ENCODE measurements around the gene CEACAM16. TPM values are rescaled to one million over a fixed set of nuclear protein-coding genes. Genes with fewer than 3 reads are reported as not detected.

CEACAM16 gene
- total and polyA plus RNA-seq, 9 of the 15 experiments (the other 6 are each of a cell fraction or from before 2014, with no cell fraction given) = not detected

DNA sequence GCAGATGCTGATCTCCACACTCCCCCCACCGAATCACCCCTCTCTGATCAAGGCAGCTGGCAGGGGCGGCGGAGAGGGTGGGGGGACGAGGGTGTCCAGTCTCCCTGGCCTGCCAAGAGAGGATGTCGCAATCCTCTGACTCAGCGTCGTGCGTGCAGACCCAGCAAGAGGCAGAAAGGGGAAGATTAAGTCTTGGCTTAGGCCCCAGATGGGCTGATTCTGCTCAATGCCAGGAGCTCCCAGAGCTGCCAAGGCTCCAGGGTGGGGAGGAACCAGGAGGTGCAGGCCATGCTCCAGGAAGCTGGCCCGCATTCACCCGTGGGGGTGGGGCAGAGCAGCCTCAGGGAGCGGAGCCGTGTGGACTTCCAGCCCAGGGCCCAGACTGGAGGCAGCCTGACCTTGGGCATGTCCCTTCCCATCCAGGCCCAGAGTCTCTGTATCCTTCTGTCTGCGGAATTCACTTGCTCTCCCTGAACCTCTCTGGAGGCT, 42.9 kb downstream of the CEACAM16 start (continued):
- TF ChIP-seq NFXL1 (CRISPR knock-in tag; IDR thresholded peaks at IDR 0.05) = no peak
- TF ChIP-seq, protein P1, sequence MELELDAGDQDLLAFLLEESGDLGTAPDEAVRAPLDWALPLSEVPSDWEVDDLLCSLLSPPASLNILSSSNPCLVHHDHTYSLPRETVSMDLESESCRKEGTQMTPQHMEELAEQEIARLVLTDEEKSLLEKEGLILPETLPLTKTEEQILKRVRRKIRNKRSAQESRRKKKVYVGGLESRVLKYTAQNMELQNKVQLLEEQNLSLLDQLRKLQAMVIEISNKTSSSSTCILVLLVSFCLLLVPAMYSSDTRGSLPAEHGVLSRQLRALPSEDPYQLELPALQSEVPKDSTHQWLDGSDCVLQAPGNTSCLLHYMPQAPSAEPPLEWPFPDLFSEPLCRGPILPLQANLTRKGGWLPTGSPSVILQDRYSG (tag; conservative IDR thresholded peaks at IDR 0.05; ENCODE audit: low read depth) = peak; percentile 77
- TF ChIP-seq SMARCE1 (IDR thresholded peaks at IDR 0.05) = peak; percentile 91
- no peak for TF ChIP-seq NCOA6 (IDR thresholded peaks at IDR 0.05)
- TF ChIP-seq ARID1B (IDR thresholded peaks at IDR 0.05) = peak; percentile 87
- no peak for TF ChIP-seq NR2C2 (CRISPR knock-in tag; IDR thresholded peaks at IDR 0.05)
- peak; percentile 43; the same call in 1 of the 2 replicates for TF ChIP-seq NR2C2 (tag; IDR thresholded peaks at IDR 0.05)
- no peak for TF ChIP-seq NR4A1 (CRISPR knock-in tag; IDR thresholded peaks at IDR 0.05)
- peak; percentile 79 for TF ChIP-seq NR4A1 (tag; IDR thresholded peaks at IDR 0.05)
- TF ChIP-seq TCF3 (CRISPR knock-in tag; IDR thresholded peaks at IDR 0.05) = peak; percentile 24; the same call in 1 of the 2 replicates
- TF ChIP-seq SRF (CRISPR knock-in tag; IDR thresholded peaks at IDR 0.05) = no peak; a peak in 1 of 4 replicates
- TF ChIP-seq GATAD2A (IDR thresholded peaks at IDR 0.05) = peak; percentile 59
- TF ChIP-seq, protein P2, sequence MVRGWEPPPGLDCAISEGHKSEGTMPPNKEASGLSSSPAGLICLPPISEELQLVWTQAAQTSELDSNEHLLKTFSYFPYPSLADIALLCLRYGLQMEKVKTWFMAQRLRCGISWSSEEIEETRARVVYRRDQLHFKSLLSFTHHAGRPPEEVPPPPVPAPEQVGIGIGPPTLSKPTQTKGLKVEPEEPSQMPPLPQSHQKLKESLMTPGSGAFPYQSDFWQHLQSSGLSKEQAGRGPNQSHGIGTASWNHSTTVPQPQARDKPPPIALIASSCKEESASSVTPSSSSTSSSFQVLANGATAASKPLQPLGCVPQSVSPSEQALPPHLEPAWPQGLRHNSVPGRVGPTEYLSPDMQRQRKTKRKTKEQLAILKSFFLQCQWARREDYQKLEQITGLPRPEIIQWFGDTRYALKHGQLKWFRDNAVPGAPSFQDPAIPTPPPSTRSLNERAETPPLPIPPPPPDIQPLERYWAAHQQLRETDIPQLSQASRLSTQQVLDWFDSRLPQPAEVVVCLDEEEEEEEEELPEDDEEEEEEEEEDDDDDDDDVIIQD (CRISPR knock-in tag; IDR thresholded peaks at IDR 0.05) = no peak
- TF ChIP-seq OTX1 (CRISPR knock-in tag; IDR thresholded peaks at IDR 0.05) = no peak
- no peak for TF ChIP-seq ZNF253 (CRISPR knock-in tag; conservative IDR thresholded peaks at IDR 0.05)
- TF ChIP-seq SMARCC2 (IDR thresholded peaks at IDR 0.05; ENCODE audit: low read depth) = peak; percentile 61; the same call in 1 of the 2 replicates
- TF ChIP-seq ZNF165 (CRISPR knock-in tag; IDR thresholded peaks at IDR 0.05; ENCODE audit: borderline replicate concordance) = no peak
- no peak for TF ChIP-seq SRSF3 (IDR thresholded peaks at IDR 0.05; ENCODE audit: insufficient read depth, low read length)
- TF ChIP-seq, protein P3, sequence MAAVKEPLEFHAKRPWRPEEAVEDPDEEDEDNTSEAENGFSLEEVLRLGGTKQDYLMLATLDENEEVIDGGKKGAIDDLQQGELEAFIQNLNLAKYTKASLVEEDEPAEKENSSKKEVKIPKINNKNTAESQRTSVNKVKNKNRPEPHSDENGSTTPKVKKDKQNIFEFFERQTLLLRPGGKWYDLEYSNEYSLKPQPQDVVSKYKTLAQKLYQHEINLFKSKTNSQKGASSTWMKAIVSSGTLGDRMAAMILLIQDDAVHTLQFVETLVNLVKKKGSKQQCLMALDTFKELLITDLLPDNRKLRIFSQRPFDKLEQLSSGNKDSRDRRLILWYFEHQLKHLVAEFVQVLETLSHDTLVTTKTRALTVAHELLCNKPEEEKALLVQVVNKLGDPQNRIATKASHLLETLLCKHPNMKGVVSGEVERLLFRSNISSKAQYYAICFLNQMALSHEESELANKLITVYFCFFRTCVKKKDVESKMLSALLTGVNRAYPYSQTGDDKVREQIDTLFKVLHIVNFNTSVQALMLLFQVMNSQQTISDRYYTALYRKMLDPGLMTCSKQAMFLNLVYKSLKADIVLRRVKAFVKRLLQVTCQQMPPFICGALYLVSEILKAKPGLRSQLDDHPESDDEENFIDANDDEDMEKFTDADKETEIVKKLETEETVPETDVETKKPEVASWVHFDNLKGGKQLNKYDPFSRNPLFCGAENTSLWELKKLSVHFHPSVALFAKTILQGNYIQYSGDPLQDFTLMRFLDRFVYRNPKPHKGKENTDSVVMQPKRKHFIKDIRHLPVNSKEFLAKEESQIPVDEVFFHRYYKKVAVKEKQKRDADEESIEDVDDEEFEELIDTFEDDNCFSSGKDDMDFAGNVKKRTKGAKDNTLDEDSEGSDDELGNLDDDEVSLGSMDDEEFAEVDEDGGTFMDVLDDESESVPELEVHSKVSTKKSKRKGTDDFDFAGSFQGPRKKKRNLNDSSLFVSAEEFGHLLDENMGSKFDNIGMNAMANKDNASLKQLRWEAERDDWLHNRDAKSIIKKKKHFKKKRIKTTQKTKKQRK (IDR thresholded peaks at IDR 0.05; ENCODE audit: borderline replicate concordance, low read depth, low read length) = no peak
- 0 out of 2 replicates have a peak, but pooled peaks have one; percentile 24 for TF ChIP-seq CBFA2T2 (conservative IDR thresholded peaks at IDR 0.05)
- TF ChIP-seq, protein P4, sequence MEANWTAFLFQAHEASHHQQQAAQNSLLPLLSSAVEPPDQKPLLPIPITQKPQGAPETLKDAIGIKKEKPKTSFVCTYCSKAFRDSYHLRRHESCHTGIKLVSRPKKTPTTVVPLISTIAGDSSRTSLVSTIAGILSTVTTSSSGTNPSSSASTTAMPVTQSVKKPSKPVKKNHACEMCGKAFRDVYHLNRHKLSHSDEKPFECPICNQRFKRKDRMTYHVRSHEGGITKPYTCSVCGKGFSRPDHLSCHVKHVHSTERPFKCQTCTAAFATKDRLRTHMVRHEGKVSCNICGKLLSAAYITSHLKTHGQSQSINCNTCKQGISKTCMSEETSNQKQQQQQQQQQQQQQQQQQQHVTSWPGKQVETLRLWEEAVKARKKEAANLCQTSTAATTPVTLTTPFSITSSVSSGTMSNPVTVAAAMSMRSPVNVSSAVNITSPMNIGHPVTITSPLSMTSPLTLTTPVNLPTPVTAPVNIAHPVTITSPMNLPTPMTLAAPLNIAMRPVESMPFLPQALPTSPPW (CRISPR knock-in tag; IDR thresholded peaks at IDR 0.05) = peak; percentile 92
- TF ChIP-seq U2AF1 (optimal IDR thresholded peaks at IDR 0.05; ENCODE audit: low read depth, low read length) = no peak
- TF ChIP-seq KHSRP (IDR thresholded peaks at IDR 0.05) = no peak
- no peak for TF ChIP-seq XRCC4 (IDR thresholded peaks at IDR 0.05; ENCODE audit: extremely low read depth, insufficient read depth, insufficient read length)
